Activated CD4-positive, alpha-beta T cell treated with anti-CD3 and anti-CD28 coated beads, Interleukin-2, amount 10 ng/mL, durations not matched to agents 24 days and 14 days (primary cell): ENCODE measurements around the gene TRPM5. TPM values are rescaled to one million over a fixed set of nuclear protein-coding genes. Genes with fewer than 3 reads are reported as not detected.

Experiments
- DNase-seq: peaks from one replicate; pipeline ENCODE4 v3.0.0; 2022
- H3K27ac Mint-ChIP-seq: one replicate; pipeline ENCODE4 v1.8.0; 2022; ENCODE audit warnings: mild to moderate bottlenecking, mixed read lengths
- H3K27me3 Mint-ChIP-seq: one replicate; pipeline ENCODE4 v1.8.0; 2022; ENCODE audit warnings: mixed read lengths
- H3K36me3 Mint-ChIP-seq: one replicate; pipeline ENCODE4 v1.8.0; 2022; ENCODE audit warnings: low read depth, mild to moderate bottlenecking, mixed read lengths
- H3K4me1 Mint-ChIP-seq: one replicate; pipeline ENCODE4 v1.8.0; 2021; ENCODE audit warnings: mixed read lengths
- H3K4me3 Mint-ChIP-seq: one replicate; pipeline ENCODE4 v1.8.0; 2022; ENCODE audit warnings: mild to moderate bottlenecking, moderate library complexity, mixed read lengths
- H3K9me3 Mint-ChIP-seq: one replicate; pipeline ENCODE4 v1.8.0; 2021; ENCODE audit warnings: mixed read lengths
- intact Hi-C: fragments of 100-400 bp; cut with micrococcal nuclease; formaldehyde crosslinking; loops from one replicate; pipeline ENCODE4 v1.15.1; 2023
- total RNA-seq: library from RNA; stranded (reverse); gene quantifications from 2 replicates; pipeline ENCODE4 v1.2.3, GENCODE V29; 2022

TRPM5 gene
- total RNA-seq, 1 donor from 2014 or later = not detected

GRCh38 chr11:2411446-2412305 lies 32.6 kb downstream of the TRPM5 start:
- no peak for DNase-seq
- Mint-ChIP-seq H3K4me1 (no peaks in the 10 kb centered on the region), H3K9me3 (no peaks in the 10 kb centered on the region), H3K27me3 (no peaks in the 10 kb centered on the region), H3K4me3 (no peak overlapping the region), H3K27ac (no peak overlapping the region), H3K36me3 (no peaks in the 10 kb centered on the region)
- intact Hi-C loops = no loop called here

- Mint-ChIP-seq H3K27me3 (no peaks in the 10 kb centered on the region), H3K4me1 (no peaks in the 10 kb centered on the region), H3K27ac (no peak overlapping the region), H3K4me3 (no peak overlapping the region), H3K36me3 (no peaks in the 10 kb centered on the region), H3K9me3 (no peaks in the 10 kb centered on the region)
- intact Hi-C loops = no loop called here
- no peak for DNase-seq
These were observed 33.7 kb downstream of the TRPM5 start for GRCh38 chr11:2410616-2411015.

DNA sequence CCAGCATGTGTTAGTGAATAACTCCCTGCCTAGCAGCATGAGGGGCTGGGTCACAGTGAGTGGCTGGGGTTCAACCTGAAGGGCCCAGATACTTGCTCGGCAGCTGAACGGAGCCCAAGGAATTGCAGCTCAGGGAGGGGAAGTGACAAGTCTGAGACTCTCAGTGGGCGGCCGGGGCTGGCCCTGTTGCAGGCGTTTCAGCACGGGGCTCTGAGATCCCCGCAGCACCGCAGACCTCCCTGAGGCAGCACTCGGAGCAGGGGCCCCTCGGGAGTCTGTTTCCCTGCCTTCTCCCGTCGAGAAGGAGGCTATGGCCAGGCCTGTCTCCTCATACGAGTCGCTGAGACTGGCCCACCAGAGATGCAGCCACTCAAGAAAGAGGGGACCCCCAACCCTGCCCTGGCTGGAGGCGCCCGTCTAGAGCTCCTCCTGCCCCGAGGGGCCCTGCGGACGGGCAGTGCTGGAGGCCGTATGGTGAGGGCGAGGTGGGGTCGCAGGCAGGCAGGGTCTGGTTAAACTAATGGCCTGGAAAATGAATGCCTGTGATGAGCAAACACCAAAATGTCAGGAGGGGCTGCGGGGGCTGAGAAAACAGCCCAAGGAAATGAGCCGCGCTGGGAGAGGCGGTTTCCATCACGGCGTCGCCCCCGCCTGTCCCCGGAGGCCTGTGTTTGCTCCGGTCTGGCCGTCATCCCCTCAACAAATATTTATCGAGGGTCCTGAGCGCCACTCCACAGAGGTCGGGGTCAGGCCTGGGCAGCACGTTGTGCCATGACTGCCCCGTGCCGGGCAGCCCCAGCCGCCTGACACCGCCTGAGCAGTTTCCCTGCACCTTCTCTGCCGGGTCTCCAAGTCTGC lies 34.5 kb downstream of the TRPM5 start:
- DNase-seq = no peak
- H3K4me3 Mint-ChIP-seq = no peak overlapping the region
- no peaks in the 10 kb centered on the region for H3K27me3 Mint-ChIP-seq
- H3K4me1 Mint-ChIP-seq = no peaks in the 10 kb centered on the region
- H3K9me3 Mint-ChIP-seq = no peaks in the 10 kb centered on the region
- intact Hi-C loops = no loop called here
- H3K36me3 Mint-ChIP-seq = no peaks in the 10 kb centered on the region
- H3K27ac Mint-ChIP-seq = no peak overlapping the region

- Mint-ChIP-seq H3K9me3 (no peaks in the 10 kb centered on the region), H3K4me1 (no peaks in the 10 kb centered on the region), H3K27ac (no peak overlapping the region), H3K36me3 (no peaks in the 10 kb centered on the region), H3K4me3 (no peak overlapping the region), H3K27me3 (no peaks in the 10 kb centered on the region)
- intact Hi-C loops = no loop called here
- no peak for DNase-seq
These were observed 35.2 kb downstream of the TRPM5 start for GRCh38 chr11:2409126-2409525.

DNA sequence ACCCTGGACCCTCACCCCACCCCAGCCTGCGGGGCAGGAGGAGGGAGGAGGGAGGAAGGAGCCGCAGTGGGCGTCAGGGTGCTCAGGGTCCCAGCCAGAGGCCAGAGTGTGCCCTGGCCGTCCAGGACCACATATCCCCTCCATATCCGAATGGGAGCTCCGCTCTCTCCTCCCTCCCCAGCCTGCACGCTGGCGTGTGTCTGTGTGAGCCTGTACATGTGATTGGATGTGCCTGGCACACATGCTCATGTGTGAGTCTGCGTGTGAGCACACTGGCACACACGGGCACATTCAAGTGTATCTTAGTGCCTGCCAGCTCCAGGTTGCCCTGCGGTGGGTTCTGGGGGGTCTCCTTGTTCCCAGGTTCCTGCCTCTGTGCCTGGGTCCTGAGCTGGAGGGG lies 35.6 kb downstream of the TRPM5 start:
- H3K27ac Mint-ChIP-seq = no peak overlapping the region
- no peaks in the 10 kb centered on the region for H3K9me3 Mint-ChIP-seq
- no peak overlapping the region for H3K4me3 Mint-ChIP-seq
- no peaks in the 10 kb centered on the region for H3K4me1 Mint-ChIP-seq
- H3K36me3 Mint-ChIP-seq = peaks cover 3% of the 10 kb centered on the region
- intact Hi-C loops = no loop called here
- no peaks in the 10 kb centered on the region for H3K27me3 Mint-ChIP-seq
- DNase-seq = no peak

DNA sequence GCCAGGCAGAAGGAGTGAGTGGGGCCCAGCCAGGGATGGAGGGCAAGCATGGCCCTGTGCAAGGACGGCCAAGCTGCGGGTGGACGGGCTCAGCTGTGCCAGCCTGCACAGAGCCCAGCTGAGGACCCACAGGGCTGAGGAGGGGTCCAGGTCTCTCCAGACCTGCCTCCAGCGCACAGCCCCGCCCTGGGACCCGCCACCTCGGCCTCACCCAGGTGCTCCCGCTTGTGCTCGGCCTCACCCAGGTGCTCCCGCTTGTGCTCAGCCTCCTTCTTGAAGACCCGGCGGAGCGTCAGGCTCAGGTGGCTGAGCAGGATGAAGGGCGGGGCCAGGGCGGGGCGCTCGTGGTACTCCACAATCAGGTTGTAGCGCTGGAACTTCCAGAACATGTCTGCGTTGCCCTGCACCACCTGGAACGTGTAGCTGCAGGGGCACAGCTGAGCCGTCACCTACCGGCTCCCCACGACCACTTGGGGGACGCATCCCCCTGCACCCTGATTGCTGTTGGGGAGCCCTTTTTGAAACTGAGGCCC lies 37.4 kb downstream of the TRPM5 start:
- Mint-ChIP-seq H3K4me3 (no peak overlapping the region), H3K27me3 (no peaks in the 10 kb centered on the region), H3K36me3 (peaks cover 14% of the 10 kb centered on the region), H3K9me3 (no peaks in the 10 kb centered on the region), H3K27ac (no peak overlapping the region), H3K4me1 (peaks cover 3% of the 10 kb centered on the region)
- intact Hi-C loops = no loop called here
- no peak for DNase-seq

DNA sequence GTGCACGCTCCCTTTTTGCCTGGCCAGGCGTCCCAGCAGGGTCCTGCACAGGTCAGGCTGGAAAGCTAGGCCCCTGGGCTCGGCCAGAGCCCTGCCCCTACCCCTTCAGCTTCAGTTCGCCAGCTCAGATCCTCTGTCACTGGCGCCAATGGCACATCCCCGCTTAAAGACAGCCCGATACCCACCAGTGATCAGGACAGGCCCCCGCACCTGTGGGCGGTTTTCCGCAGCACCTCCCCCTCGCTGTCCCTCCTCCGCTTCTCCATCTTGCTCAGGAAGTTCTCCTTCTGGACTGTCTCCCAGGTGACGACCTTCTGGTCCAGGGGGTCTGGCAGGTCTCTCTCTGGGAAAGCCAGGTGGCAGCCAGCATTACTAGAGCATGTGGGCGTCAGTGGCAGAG lies 37.9 kb downstream of the TRPM5 start:
- intact Hi-C loops = no loop called here
- Mint-ChIP-seq H3K27me3 (no peaks in the 10 kb centered on the region), H3K36me3 (peaks cover 15% of the 10 kb centered on the region), H3K27ac (no peak overlapping the region), H3K4me3 (no peak overlapping the region), H3K4me1 (peaks cover 4% of the 10 kb centered on the region), H3K9me3 (no peaks in the 10 kb centered on the region)
- no peak for DNase-seq

GRCh38 chr11:2404735-2405196 lies 39.5 kb downstream of the TRPM5 start:
- H3K36me3 Mint-ChIP-seq = peaks cover 20% of the 10 kb centered on the region
- H3K27me3 Mint-ChIP-seq = peaks cover 2% of the 10 kb centered on the region
- DNase-seq = no peak
- H3K27ac Mint-ChIP-seq = no peak overlapping the region
- no peaks in the 10 kb centered on the region for H3K9me3 Mint-ChIP-seq
- no peak overlapping the region for H3K4me3 Mint-ChIP-seq
- intact Hi-C loops = loop anchor here (5.0 kb wide), 1 partner anchor 1393 kb away; the partner anchor contains the start of gene NUP98
- peaks cover 8% of the 10 kb centered on the region for H3K4me1 Mint-ChIP-seq

GRCh38 chr11:2402890-2403645 lies 41.2 kb downstream of the TRPM5 start:
- no peak for DNase-seq
- H3K27me3 Mint-ChIP-seq = peaks cover 2% of the 10 kb centered on the region
- peaks cover 20% of the 10 kb centered on the region for H3K36me3 Mint-ChIP-seq
- no peaks in the 10 kb centered on the region for H3K9me3 Mint-ChIP-seq
- no peak overlapping the region for H3K27ac Mint-ChIP-seq
- peak overlapping the region; percentile 93 for H3K4me3 Mint-ChIP-seq
- intact Hi-C loops = loop anchor here (5.0 kb wide), 1 partner anchor 1394 kb away; the partner anchor contains the start of gene NUP98
- H3K4me1 Mint-ChIP-seq = peaks cover 11% of the 10 kb centered on the region

DNA sequence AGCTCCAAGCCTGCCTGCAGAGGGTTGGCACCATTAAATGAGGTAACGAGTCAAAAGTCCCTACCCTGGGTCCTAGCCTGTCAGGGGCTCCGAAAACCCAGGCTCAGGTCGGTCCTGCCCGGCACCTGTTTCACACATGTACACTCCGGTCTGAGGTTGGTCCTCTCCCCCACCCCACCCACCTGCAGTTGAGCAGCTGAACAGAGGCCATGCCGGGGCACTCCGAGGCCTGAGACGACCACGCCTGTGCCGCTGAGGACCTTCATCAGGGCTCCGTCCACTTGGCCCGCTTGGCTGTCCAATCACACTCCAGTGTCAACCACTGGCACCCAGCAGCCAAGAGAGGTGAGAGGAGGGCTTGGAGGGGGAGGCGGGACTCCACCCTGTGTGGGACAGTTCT lies 42.2 kb downstream of the TRPM5 start:
- H3K4me1 Mint-ChIP-seq = peaks cover 11% of the 10 kb centered on the region
- no peak for DNase-seq
- H3K4me3 Mint-ChIP-seq = peak overlapping the region; percentile 93
- intact Hi-C loops = loop anchor here (5.0 kb wide), 1 partner anchor 1395 kb away; the partner anchor contains the start of gene NUP98
- no peak overlapping the region for H3K27ac Mint-ChIP-seq
- H3K27me3 Mint-ChIP-seq = peaks cover 2% of the 10 kb centered on the region
- no peaks in the 10 kb centered on the region for H3K9me3 Mint-ChIP-seq
- peaks cover 23% of the 10 kb centered on the region for H3K36me3 Mint-ChIP-seq

DNA sequence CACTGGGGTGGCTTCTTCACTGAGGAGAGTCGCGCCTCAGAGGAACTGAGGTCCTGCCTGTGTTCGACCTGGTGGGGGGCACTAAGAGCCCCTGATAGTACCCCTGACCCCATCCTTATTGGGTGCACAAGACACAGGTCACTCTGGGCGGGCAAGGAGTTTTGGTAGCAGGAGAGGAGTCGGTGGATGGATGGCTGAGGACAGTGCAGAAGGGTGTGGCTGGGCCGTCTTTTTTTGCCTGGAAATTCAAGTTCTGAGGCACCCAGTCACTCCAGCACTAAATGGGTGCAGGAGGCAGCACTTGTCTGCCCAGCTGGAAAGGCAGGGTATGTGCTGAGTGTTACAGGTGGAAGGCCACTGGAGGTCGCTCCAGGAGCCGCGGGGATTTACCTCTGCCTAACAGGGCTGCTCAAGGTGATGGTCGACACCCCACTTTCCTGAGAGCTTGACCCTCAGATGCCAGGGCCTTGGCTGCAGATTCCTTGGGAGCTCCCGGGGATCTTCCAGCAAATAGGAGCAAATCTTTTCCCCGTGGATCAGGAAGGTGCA lies 42.8 kb downstream of the TRPM5 start:
- intact Hi-C loops = loop anchor here (2.0 to 5.0 kb wide), 2 partner anchors 549 to 1396 kb away; partner anchors contain the start of genes LSP1 and NUP98
- peaks cover 27% of the 10 kb centered on the region for H3K36me3 Mint-ChIP-seq
- peaks cover 11% of the 10 kb centered on the region for H3K4me1 Mint-ChIP-seq
- no peak for DNase-seq
- H3K27ac Mint-ChIP-seq = peak overlapping the region; percentile 91
- H3K9me3 Mint-ChIP-seq = no peaks in the 10 kb centered on the region
- H3K4me3 Mint-ChIP-seq = peak overlapping the region; percentile 93
- H3K27me3 Mint-ChIP-seq = peaks cover 2% of the 10 kb centered on the region

DNA sequence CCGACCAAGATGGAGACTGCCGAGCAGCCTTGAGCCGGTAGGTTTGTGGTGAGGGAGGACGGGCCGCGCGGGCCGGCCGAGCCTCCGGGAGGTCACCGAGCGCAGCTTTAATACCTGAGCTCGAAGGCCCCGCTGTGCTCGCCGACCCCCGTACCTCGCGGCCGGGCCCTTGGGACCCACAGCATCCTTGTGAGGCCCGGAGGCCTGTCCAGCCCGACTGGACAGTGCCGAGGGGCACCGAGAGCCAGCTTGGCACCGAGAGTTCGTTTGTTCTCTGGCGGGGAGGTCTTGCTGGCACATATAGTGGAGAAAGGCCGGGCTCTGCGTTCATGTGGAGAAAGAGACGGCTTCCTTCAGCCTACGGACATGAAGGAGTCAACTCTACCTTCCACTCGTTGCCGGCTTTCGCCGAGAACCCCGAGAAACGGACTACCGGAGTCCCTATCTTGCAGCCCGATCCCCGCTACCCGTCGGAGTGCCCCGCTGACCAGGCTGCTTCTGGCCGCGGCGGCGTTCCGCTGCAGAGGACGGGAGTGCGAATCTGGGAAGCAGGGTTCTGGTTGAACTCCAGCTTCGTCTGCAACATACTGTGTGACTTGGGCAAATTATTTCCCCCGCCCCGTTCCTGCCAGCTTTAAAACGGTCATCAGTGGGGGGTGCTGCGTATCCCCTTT lies 43.4 kb downstream of the TRPM5 start:
- Mint-ChIP-seq H3K36me3 (peaks cover 29% of the 10 kb centered on the region), H3K27me3 (peaks cover 2% of the 10 kb centered on the region), H3K4me1 (peaks cover 11% of the 10 kb centered on the region), H3K9me3 (no peaks in the 10 kb centered on the region), H3K4me3 (peak overlapping the region; percentile 93), H3K27ac (peak overlapping the region; percentile 91)
- intact Hi-C loops = loop anchor here (1.0 to 5.0 kb wide), 5 partner anchors 19 to 1396 kb away; partner anchors contain the start of genes CD81, LSP1, NUP98 and TRPM5
- no peak for DNase-seq
